Rectal smooth muscle tissue (tissue), 1 donor: ENCODE data around the gene UNCX.
"Not testable (repeated sequence)": the region's sequence is repeated elsewhere in the genome, so short reads cannot be mapped to it uniquely, and the experiment has no call there.

ENCODE experiments used
- H3K27ac ChIP-seq: one replicate; pipeline ENCODE4 v1.7.0; 2013; ENCODE audit warnings: low read depth, low read length, inconsistent platforms
- H3K27me3 ChIP-seq: one replicate; pipeline ENCODE4 v1.7.0; 2013; ENCODE audit warnings: low read length; ENCODE audit not compliant: control insufficient read depth, insufficient read depth
- H3K36me3 ChIP-seq: one replicate; pipeline ENCODE4 v1.7.0; 2013; ENCODE audit warnings: low read length; ENCODE audit not compliant: control insufficient read depth, insufficient read depth
- H3K4me1 ChIP-seq: one replicate; pipeline ENCODE4 v1.7.0; 2013; ENCODE audit warnings: low read length; ENCODE audit not compliant: control insufficient read depth, insufficient read depth
- H3K4me3 ChIP-seq: one replicate; pipeline ENCODE4 v1.7.0; 2013; ENCODE audit warnings: low read length
- H3K9ac ChIP-seq: one replicate; pipeline ENCODE4 v1.7.0; 2013; ENCODE audit warnings: low read length

The UNCX gene

GRCh38 chr7:1264345-1265280, 31.9 kb downstream of the UNCX start:
- H3K4me1 ChIP-seq, result no peaks in the 10 kb centered on the region
- no peak overlapping the region for H3K4me3 ChIP-seq
- no peak overlapping the region for H3K27ac ChIP-seq
- H3K9ac ChIP-seq, result no peak overlapping the region
- H3K36me3 ChIP-seq, result no peaks in the 10 kb centered on the region
- peaks cover 17% of the 10 kb centered on the region for H3K27me3 ChIP-seq

GRCh38 chr7:1267016-1267900, 34.6 kb downstream of the UNCX start:
- Histone ChIP-seq H3K9ac (no peak overlapping the region), H3K4me3 (no peak overlapping the region), H3K4me1 (no peaks in the 10 kb centered on the region), H3K27me3 (peaks cover 11% of the 10 kb centered on the region), H3K36me3 (no peaks in the 10 kb centered on the region), H3K27ac (no peak overlapping the region)

GRCh38 chr7:1268076-1268815, 35.6 kb downstream of the UNCX start:
- no peaks in the 10 kb centered on the region for H3K36me3 ChIP-seq
- H3K4me1 ChIP-seq, result no peaks in the 10 kb centered on the region
- peaks cover 11% of the 10 kb centered on the region for H3K27me3 ChIP-seq
- H3K9ac ChIP-seq, result no peak overlapping the region
- no peak overlapping the region for H3K4me3 ChIP-seq
- no peak overlapping the region for H3K27ac ChIP-seq

- Histone ChIP-seq H3K27me3 (peaks cover 11% of the 10 kb centered on the region), H3K4me3 (no peak overlapping the region), H3K9ac (no peak overlapping the region), H3K4me1 (no peaks in the 10 kb centered on the region), H3K27ac (no peak overlapping the region), H3K36me3 (no peaks in the 10 kb centered on the region)
These were observed 36.2 kb downstream of the UNCX start for GRCh38 chr7:1268866-1269265.

GRCh38 chr7:1269336-1269890, 36.7 kb downstream of the UNCX start:
- Histone ChIP-seq H3K36me3 (no peaks in the 10 kb centered on the region), H3K27ac (no peak overlapping the region), H3K4me3 (no peak overlapping the region), H3K9ac (no peak overlapping the region), H3K27me3 (peaks cover 11% of the 10 kb centered on the region), H3K4me1 (no peaks in the 10 kb centered on the region)

- Histone ChIP-seq H3K27ac (no peak overlapping the region), H3K9ac (no peak overlapping the region), H3K27me3 (peaks cover 9% of the 10 kb centered on the region), H3K4me1 (no peaks in the 10 kb centered on the region), H3K4me3 (no peak overlapping the region), H3K36me3 (no peaks in the 10 kb centered on the region)
These were observed 37.5 kb downstream of the UNCX start for GRCh38 chr7:1270181-1270580.

- Histone ChIP-seq H3K27me3 (peaks cover 6% of the 10 kb centered on the region), H3K4me1 (no peaks in the 10 kb centered on the region), H3K9ac (no peak overlapping the region), H3K27ac (no peak overlapping the region), H3K36me3 (no peaks in the 10 kb centered on the region), H3K4me3 (no peak overlapping the region)
These were observed 38.4 kb downstream of the UNCX start for GRCh38 chr7:1271046-1271445.

GRCh38 chr7:1271656-1272055, 39.0 kb downstream of the UNCX start:
- Histone ChIP-seq H3K9ac (no peak overlapping the region), H3K4me1 (no peaks in the 10 kb centered on the region), H3K4me3 (no peak overlapping the region), H3K27ac (no peak overlapping the region), H3K36me3 (no peaks in the 10 kb centered on the region), H3K27me3 (peaks cover 8% of the 10 kb centered on the region)

- not testable (repeated sequence) for H3K27ac ChIP-seq, H3K9ac ChIP-seq, H3K36me3 ChIP-seq, H3K27me3 ChIP-seq, H3K4me3 ChIP-seq, H3K4me1 ChIP-seq
These were observed 39.5 kb downstream of the UNCX start for GRCh38 chr7:1272136-1272535.

- Histone ChIP-seq H3K4me3 (no peak overlapping the region), H3K27ac (no peak overlapping the region), H3K36me3 (no peaks in the 10 kb centered on the region), H3K27me3 (peaks cover 3% of the 10 kb centered on the region), H3K9ac (no peak overlapping the region), H3K4me1 (no peaks in the 10 kb centered on the region)
These were observed 41.6 kb downstream of the UNCX start for GRCh38 chr7:1274121-1274875.

- Histone ChIP-seq H3K36me3 (no peaks in the 10 kb centered on the region), H3K4me1 (no peaks in the 10 kb centered on the region), H3K27ac (no peak overlapping the region), H3K9ac (no peak overlapping the region), H3K27me3 (peaks cover 3% of the 10 kb centered on the region), H3K4me3 (no peak overlapping the region)
These were observed 42.3 kb downstream of the UNCX start for GRCh38 chr7:1274876-1275375.
